Stimulated activated CD8-positive, alpha-beta memory T cell treated with anti-CD3 and anti-CD28 coated beads, Interleukin-7, amount 100 ng/mL, for 1 hour (primary cell): ENCODE measurements around the gene GNPTG.
"Not testable (repeated sequence)": the region's sequence is repeated elsewhere in the genome, so short reads cannot be mapped to it uniquely, and the experiment has no call there.

Experiments
- DNase-seq, 2 donors: peaks; one replicate each; pipeline ENCODE4 v3.0.0-alpha.2; 2020; ENCODE audit warnings: low read depth in 2 of 2

Gene GNPTG

GRCh38 chr16:1319041-1319440 is 32.7 kb upstream of the GNPTG start:
- no peak for DNase-seq

- no peak for DNase-seq
Observed at GRCh38 chr16:1320097-1320496, 31.6 kb upstream of the GNPTG start.

- DNase-seq, result no peak
Observed at GRCh38 chr16:1320658-1321240, 31.0 kb upstream of the GNPTG start.

GRCh38 chr16:1322407-1322806 is 29.3 kb upstream of the GNPTG start:
- DNase-seq, result no peak

GRCh38 chr16:1323296-1324239 is 28.2 kb upstream of the GNPTG start:
- DNase-seq, result no peak

- no peak for DNase-seq
Observed at GRCh38 chr16:1324286-1324826, 27.4 kb upstream of the GNPTG start.

GRCh38 chr16:1325261-1325660 is 26.5 kb upstream of the GNPTG start:
- DNase-seq, result no peak

- DNase-seq, result no peak
Observed at GRCh38 chr16:1325673-1326371, 25.9 kb upstream of the GNPTG start.

GRCh38 chr16:1326391-1326790 is 25.3 kb upstream of the GNPTG start:
- DNase-seq, result no peak

GRCh38 chr16:1326946-1327618 is 24.6 kb upstream of the GNPTG start:
- no peak for DNase-seq

GRCh38 chr16:1327619-1327947 is 24.1 kb upstream of the GNPTG start:
- DNase-seq, result no peak

- DNase-seq, result not testable (repeated sequence)
Observed at GRCh38 chr16:1328136-1328535, 23.6 kb upstream of the GNPTG start.

- not testable (repeated sequence) for DNase-seq
Observed at GRCh38 chr16:1328961-1329360, 22.8 kb upstream of the GNPTG start.

GRCh38 chr16:1330260-1330914 is 21.3 kb upstream of the GNPTG start:
- no peak for DNase-seq

GRCh38 chr16:1330931-1331711 is 20.6 kb upstream of the GNPTG start:
- DNase-seq, result no peak

- DNase-seq, result no peak
Observed at GRCh38 chr16:1331712-1332617, 19.8 kb upstream of the GNPTG start.

- DNase-seq, result no peak
Observed at GRCh38 chr16:1332618-1333148, 19.0 kb upstream of the GNPTG start.

- DNase-seq, result no peak
Observed at GRCh38 chr16:1333149-1333812, 18.4 kb upstream of the GNPTG start, which contains the start of gene BAIAP3. BAIAP3 (plus strand) TSS chr16:1333645; CDS start chr16:1338550, 4,905 bp downstream.
